H1 (cell line): Measurements from ENCODE around the gene STIM1. TPM values are rescaled to one million over a fixed set of nuclear protein-coding genes. Genes with fewer than 3 reads are reported as not detected.

Experiments used
- CTCF ChIA-PET: fragments of 300-600 bp; sonication (Branson Sonifier 250); formaldehyde crosslinking; loops from one replicate; lab custom pipeline; 2021; ENCODE audit not compliant: partially characterized antibody; lab: Charles Lee
- POLR2A ChIA-PET: fragments of 300-600 bp; sonication (Branson Sonifier 250); formaldehyde crosslinking; loops from one replicate; lab custom pipeline; 2021; ENCODE audit warnings: inconsistent platforms; ENCODE audit not compliant: partially characterized antibody; lab: Charles Lee
- DNase-seq, 2 experiments: peaks; one replicate each; pipeline versions ENCODE4 v3.0.0 to v3.0.0-alpha.2; 2010 to 2022; ENCODE audit warnings: low spot score in 2 of 2, low read depth in 1 of 2, mixed read lengths in 1 of 2
- FAIRE-seq: peaks from 2 replicates; lab custom pipeline; 2011; peaks lifted over from hg19 to GRCh38; lab: Jason Lieb, UNC
- H2AFZ ChIP-seq: 2 replicates; pipeline ENCODE4 v1.8.1; 2012; ENCODE audit warnings: low read length, inconsistent platforms
- H2AK5ac ChIP-seq: 2 replicates; pipeline ENCODE4 v1.6.1; 2013; ENCODE audit warnings: low read depth, low read length
- H2BK120ac ChIP-seq: replicated peaks from 2 replicates; pipeline ENCODE3; 2013; ENCODE audit warnings: low read depth, low read length, inconsistent platforms
- H2BK12ac ChIP-seq: 2 replicates; pipeline ENCODE4 v1.6.1; 2013; ENCODE audit warnings: low read depth, low read length
- H2BK15ac ChIP-seq: 2 replicates; pipeline ENCODE4 v1.6.1; 2013; ENCODE audit warnings: low read length
- H2BK20ac ChIP-seq: 2 replicates; pipeline ENCODE4 v1.6.1; 2013; ENCODE audit warnings: low read length
- H2BK5ac ChIP-seq: 2 replicates; pipeline ENCODE4 v1.6.1; 2013; ENCODE audit warnings: low read depth, low read length
- H3K14ac ChIP-seq: 2 replicates; pipeline ENCODE4 v1.6.1; 2013; ENCODE audit warnings: inconsistent platforms; ENCODE audit not compliant: insufficient read length
- H3K18ac ChIP-seq: 2 replicates; pipeline ENCODE4 v1.6.1; 2013; ENCODE audit warnings: low read length; ENCODE audit errors: extremely low read depth
- H3K23ac ChIP-seq: 2 replicates; pipeline ENCODE4 v1.6.1; 2013; ENCODE audit warnings: inconsistent platforms; ENCODE audit not compliant: insufficient read length
- H3K23me2 ChIP-seq: 2 replicates; pipeline ENCODE4 v1.6.1; 2013; ENCODE audit warnings: low read depth, low read length
- H3K27ac ChIP-seq: 2 replicates; pipeline ENCODE4 v1.6.1; 2011; ENCODE audit warnings: low read depth, low read length, inconsistent platforms
- H3K27me3 ChIP-seq, 4 experiments: replicated peaks in 1 of 4; 1 replicate in 1 of 4; 2 replicates in 3 of 4; pipeline versions ENCODE4 v1.6.1 to v1.8.1; 2011 to 2013; ENCODE audit warnings: low read length in 3 of 4, mild to moderate bottlenecking in 3 of 4, inconsistent platforms in 2 of 4, mixed read lengths in 2 of 4, moderate library complexity in 1 of 4; ENCODE audit not compliant: control insufficient read depth in 3 of 4, insufficient read depth in 3 of 4; ENCODE audit errors: extremely low read depth in 1 of 4
- H3K36me3 ChIP-seq, 4 experiments: 2 replicates each; pipeline versions ENCODE4 v1.6.1 to v1.8.1; 2011 to 2013; ENCODE audit warnings: mild to moderate bottlenecking in 4 of 4, low read length in 3 of 4, moderate library complexity in 2 of 4, control low read depth in 1 of 4, inconsistent platforms in 1 of 4; ENCODE audit not compliant: insufficient read depth in 4 of 4, control insufficient read depth in 2 of 4
- H3K4ac ChIP-seq: replicated peaks from 2 replicates; pipeline ENCODE3; 2013; ENCODE audit warnings: low read length, low read depth, mixed read lengths, inconsistent platforms; ENCODE audit not compliant: insufficient read length
- H3K4me1 ChIP-seq, 4 experiments: replicated peaks in 1 of 4; 1 replicate in 1 of 4; 2 replicates in 3 of 4; pipeline versions ENCODE4 v1.6.1 to v1.8.1; 2011 to 2013; ENCODE audit warnings: low read length in 3 of 4, inconsistent platforms in 2 of 4, mixed read lengths in 1 of 4; ENCODE audit not compliant: insufficient read depth in 4 of 4, control insufficient read depth in 3 of 4
- H3K4me2 ChIP-seq, 2 experiments: 2 replicates each; pipeline versions ENCODE4 v1.6.1 to v1.8.1; 2011 to 2013; ENCODE audit warnings: low read depth in 2 of 2, low read length in 2 of 2, control low read depth in 1 of 2, inconsistent platforms in 1 of 2, mild to moderate bottlenecking in 1 of 2; ENCODE audit not compliant: insufficient read depth in 1 of 2
- H3K4me3 ChIP-seq, 4 experiments: fragments of 200-600, 300-600 bp in 1 of 4; sonication (generic), shearing (Covaris generic), sonication (Bioruptor Twin) in 1 of 4; 2 replicates each; pipeline versions ENCODE4 v1.5.1 to v1.8.1; 2011 to 2016; ENCODE audit warnings: low read length in 4 of 4, low read depth in 3 of 4, control low read depth in 2 of 4, inconsistent platforms in 2 of 4, mild to moderate bottlenecking in 2 of 4, mixed read lengths in 1 of 4, moderate library complexity in 1 of 4; ENCODE audit not compliant: insufficient read depth in 2 of 4; ENCODE audit errors: extremely low read depth in 1 of 4
- H3K56ac ChIP-seq: replicated peaks from 2 replicates; pipeline ENCODE3; 2013; ENCODE audit warnings: low read depth, mild to moderate bottlenecking, mixed read lengths, low read length, inconsistent platforms; ENCODE audit not compliant: insufficient read length
- H3K79me1 ChIP-seq: 2 replicates; pipeline ENCODE4 v1.6.1; 2013; ENCODE audit warnings: low read depth, low read length, control low read depth
- H3K79me2 ChIP-seq, 2 experiments: 2 replicates each; pipeline versions ENCODE4 v1.6.1 to v1.8.1; 2012 to 2013; ENCODE audit warnings: low read length in 2 of 2, mild to moderate bottlenecking in 2 of 2, inconsistent platforms in 1 of 2; ENCODE audit not compliant: insufficient read depth in 2 of 2, control insufficient read depth in 1 of 2
- H3K9ac ChIP-seq, 4 experiments: replicated peaks in 1 of 4; 1 replicate in 1 of 4; 2 replicates in 3 of 4; pipeline versions ENCODE4 v1.6.1 to v1.8.1; 2011 to 2013; ENCODE audit warnings: low read depth in 3 of 4, low read length in 3 of 4, control low read depth in 2 of 4, mild to moderate bottlenecking in 2 of 4, moderate library complexity in 2 of 4, inconsistent platforms in 1 of 4; ENCODE audit errors: extremely low read depth in 1 of 4
- H3K9me3 ChIP-seq, 2 experiments: 2 replicates each; pipeline versions ENCODE4 v1.6.1 to v1.8.1; 2012 to 2013; ENCODE audit warnings: mild to moderate bottlenecking in 2 of 2, moderate library complexity in 2 of 2, control low read depth in 1 of 2, inconsistent platforms in 1 of 2, low read depth in 1 of 2, low read length in 1 of 2, mixed read lengths in 1 of 2; ENCODE audit not compliant: insufficient read depth in 2 of 2
- H4K20me1 ChIP-seq, 2 experiments: replicated peaks in 1 of 2; 2 replicates each; pipeline versions ENCODE3 to v1.8.1; 2011 to 2013; ENCODE audit warnings: inconsistent platforms in 2 of 2, low read length in 2 of 2, mild to moderate bottlenecking in 1 of 2; ENCODE audit not compliant: insufficient read depth in 2 of 2, control insufficient read depth in 1 of 2
- H4K5ac ChIP-seq: 2 replicates; pipeline ENCODE4 v1.6.1; 2013; ENCODE audit warnings: low read length, low read depth, mixed read lengths, inconsistent platforms; ENCODE audit not compliant: insufficient read length
- H4K8ac ChIP-seq: 2 replicates; pipeline ENCODE4 v1.8.0; 2013; ENCODE audit warnings: mild to moderate bottlenecking, moderate library complexity, low read length, inconsistent platforms; ENCODE audit not compliant: insufficient read depth; ENCODE audit errors: extremely low read depth
- H4K91ac ChIP-seq: replicated peaks from 2 replicates; pipeline ENCODE3; 2013; ENCODE audit warnings: low read length, mixed read lengths, inconsistent platforms; ENCODE audit not compliant: insufficient read length
- NANOG ChIP-seq: IDR thresholded peaks from 2 replicates; pipeline ENCODE4 v1.6.1; 2011; ENCODE audit warnings: low read length, low read depth, mild to moderate bottlenecking, inconsistent platforms; ENCODE audit not compliant: insufficient read depth, poor library complexity, severe bottlenecking
- POLR2A ChIP-seq, 2 experiments: IDR thresholded peaks; 1 replicate in 1 of 2; 2 replicates in 1 of 2; pipeline ENCODE4 v1.6.1; 2011; ENCODE audit warnings: low read depth in 2 of 2, low read length in 2 of 2, mild to moderate bottlenecking in 2 of 2; ENCODE audit errors: control extremely low read depth in 1 of 2
- WGBS, 2 experiments: shearing (Covaris generic) in 1 of 2; methylation state at CpG; one replicate each; pipeline versions ENCODE4 v1.1.6 to v1.1.7; 2013 to 2015; ENCODE audit warnings: low lambda C conversion rate in 2 of 2, mixed read lengths in 2 of 2, inconsistent platforms in 1 of 2, low coverage in 1 of 2, missing lambda C conversion rate in 1 of 2; ENCODE audit not compliant: insufficient replicate concordance in 2 of 2, insufficient coverage in 1 of 2, insufficient read length in 1 of 2; ENCODE audit errors: extremely low coverage in 1 of 2, missing lambda C conversion rate in 1 of 2; 5-methylcytosine and 5-hydroxymethylcytosine counted together
- polyA plus RNA-seq, 7 experiments: library from polyadenylated mRNA; depleted of rRNA in 3 of 7; stranded (reverse) in 5 of 7; unstranded in 2 of 7; fragments of >200 nt in 5 of 7; fragments of 200-250 nt in 2 of 7; gene quantifications; 1 replicate in 5 of 7; 2 replicates in 1 of 7; 4 replicates in 1 of 7; pipeline versions ENCODE4 v1.2.1 to v1.2.3, GENCODE V29; 2011 to 2013; ENCODE audit warnings: missing spikeins in 2 of 7, mixed read lengths in 2 of 7
- total RNA-seq: library from RNA; stranded (reverse); fragmentation: NEBNext Ultra II Directional; extraction: Animal tissue kit (Norgen Biotek cat#: 25700); gene quantifications from 2 replicates; pipeline ENCODE4 v1.2.1, GENCODE V29; 2021

Gene STIM1
- total and polyA plus RNA-seq, 2 of the 8 experiments (the other 6 are each of a cell fraction or from before 2014, with no cell fraction given), result 11.1 to 12.2 TPM

DNA sequence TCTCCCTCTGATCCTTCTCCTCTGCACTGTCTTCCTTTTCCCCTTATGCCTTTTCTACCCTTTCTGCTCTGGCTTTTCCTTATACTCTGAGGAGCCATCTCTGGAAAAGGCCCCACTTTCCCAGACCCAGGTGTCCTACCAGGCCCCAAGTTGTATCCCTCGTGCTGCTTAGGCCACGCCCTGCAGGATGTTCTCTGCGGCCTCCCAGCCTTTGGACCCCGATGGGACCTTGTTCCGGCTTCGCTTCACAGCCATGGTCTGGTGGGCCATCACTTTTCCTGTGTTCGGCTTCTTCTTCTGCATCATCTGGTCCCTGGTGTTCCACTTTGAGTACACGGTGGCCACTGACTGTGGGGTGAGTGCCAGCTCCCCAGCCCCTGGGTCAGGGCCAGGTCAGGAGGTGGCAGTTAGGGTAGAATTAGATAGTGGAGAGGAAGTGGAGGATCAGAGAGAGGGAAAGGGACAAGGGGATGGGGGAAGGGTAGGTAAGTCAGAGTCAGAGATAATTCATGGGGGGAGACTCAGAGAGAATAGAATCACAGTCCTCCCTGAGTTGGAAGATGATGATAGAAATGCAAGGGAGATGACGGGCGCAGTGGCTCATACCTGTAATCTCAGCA lies 38.2 kb upstream of the STIM1 start:
- H3K4me2 ChIP-seq, result no peak overlapping the region
- FAIRE-seq (no peak), DNase-seq (no peak)
- H3K14ac ChIP-seq, result no peak overlapping the region
- H3K79me2 ChIP-seq, result peaks cover 0 to 3% of the 10 kb centered on the region in 2 experiments; a peak in 1 of 4 replicates
- no peak overlapping the region for H3K9ac ChIP-seq
- no peak overlapping the region; the same call in 1 of the 2 replicates for H4K8ac ChIP-seq
- H2BK15ac ChIP-seq, result no peak overlapping the region
- peaks cover 2% of the 10 kb centered on the region in 2 experiments for H4K20me1 ChIP-seq
- no peak overlapping the region for H3K4me3 ChIP-seq
- no peak overlapping the region for H3K23ac ChIP-seq
- H3K27ac ChIP-seq, result no peak overlapping the region
- H3K23me2 ChIP-seq, result no peaks in the 10 kb centered on the region; the same call in 1 of the 2 replicates
- no peak overlapping the region for H2BK20ac ChIP-seq
- H3K56ac ChIP-seq, result no peak overlapping the region
- H2AFZ ChIP-seq, result no peak overlapping the region
- no peak overlapping the region for H2BK12ac ChIP-seq
- POLR2A ChIA-PET, result interaction anchor here (0.6 to 3.9 kb wide), 5 partner anchors 8 to 222 kb away, joined by 3 to 32 read pairs (median 3); partner anchors contain the start of gene PGAP2
- no peaks in the 10 kb centered on the region; a peak in 1 of 7 replicates for H3K4me1 ChIP-seq
- H3K36me3 ChIP-seq, result peaks cover 0 to 4% (median 1%) of the 10 kb centered on the region in 4 experiments; a peak in 1 of 8 replicates
- no peak overlapping the region for H2BK5ac ChIP-seq
- no peak overlapping the region for H3K4ac ChIP-seq
- 86% methylated on average over 10 of the region's 10 CpGs; no CpG with 5 or more reads in 1 of the 2 experiments for WGBS, 2 experiments
- H2AK5ac ChIP-seq, result no peak overlapping the region
- no peak overlapping the region for H4K91ac ChIP-seq
- H4K5ac ChIP-seq, result no peak overlapping the region
- H2BK120ac ChIP-seq, result no peak overlapping the region
- H3K18ac ChIP-seq, result no peak overlapping the region
- H3K79me1 ChIP-seq, result no peaks in the 10 kb centered on the region; the same call in 1 of the 2 replicates
- CTCF ChIA-PET, result interaction anchor here (0.9 to 5.6 kb wide), 5 partner anchors 8 to 142 kb away, joined by 3 to 61 read pairs (median 6); partner anchors contain the start of gene PGAP2
- H3K27me3 ChIP-seq, result no peaks in the 10 kb centered on the region
- H3K9me3 ChIP-seq, result no peaks in the 10 kb centered on the region
- TF ChIP-seq NANOG, result no peak
- no peak for TF ChIP-seq POLR2A (IDR thresholded peaks at IDR 0.05; ENCODE audit: control extremely low read depth in 1 of 2, low read depth in 2 of 2, low read length in 2 of 2)
